GM12878 (cell line): ENCODE data around the gene IDS. TPM values are rescaled to one million over a fixed set of nuclear protein-coding genes. Genes with fewer than 3 reads are reported as not detected.

Experiments
- ATAC-seq: fragments of 200-7000 bp; cut with Tn5 transposase; 3 replicates; pipeline ENCODE4 v1.9.1; 2020; ENCODE audit warnings: mild to moderate bottlenecking, moderate library complexity
- BruUV-seq: library from RNA; stranded (reverse); fragments of 400-500 nt; replicated peaks from 2 replicates; lab custom pipeline; 2021; lab: Mats Ljungman, UMichigan
- CTCF ChIA-PET: fragments of 300-600 bp; sonication (Branson Sonifier 250); formaldehyde crosslinking; extraction: SDS; loops from one replicate; lab custom pipeline; 2021; ENCODE audit warnings: inconsistent platforms; lab: Yijun Ruan, JAX
- POLR2A ChIA-PET: fragments of 350-600 bp; formaldehyde crosslinking; extraction: SDS; loops from one replicate; lab custom pipeline; 2021; ENCODE audit warnings: inconsistent platforms; lab: Charles Lee
- RAD21 ChIA-PET: fragments of 300-600 bp; sonication (Branson Sonifier 250); formaldehyde crosslinking; loops from one replicate; lab custom pipeline; 2023; ENCODE audit warnings: antibody characterized with exemption; ENCODE audit not compliant: unreplicated experiment; lab: Charles Lee
- SMC1A ChIA-PET: fragments of 300-600 bp; sonication (Branson Sonifier 250); formaldehyde crosslinking; loops from one replicate; lab custom pipeline; 2023; ENCODE audit not compliant: unreplicated experiment, uncharacterized antibody; lab: Charles Lee
- DNase-seq: peaks from one replicate; pipeline ENCODE4 v3.0.0-alpha.2; 2011; ENCODE audit warnings: low read depth, low spot score
- FAIRE-seq: peaks from 3 replicates; lab custom pipeline; 2011; peaks lifted over from hg19 to GRCh38; lab: Jason Lieb, UNC
- H2AFZ ChIP-seq: 2 replicates; pipeline ENCODE4 v1.6.0; 2011; ENCODE audit warnings: low read depth, low read length, control low read depth; ENCODE audit not compliant: control insufficient read depth
- H3K27ac ChIP-seq: 2 replicates; pipeline ENCODE4 v1.5.1; 2011; ENCODE audit warnings: control low read depth; ENCODE audit not compliant: control insufficient read depth, insufficient read depth
- H3K27me3 ChIP-seq, 2 experiments: replicated peaks in 1 of 2; 2 replicates each; pipeline versions ENCODE4 v1.6.0 to v1.6.1; 2011; ENCODE audit warnings: low read length in 1 of 2; ENCODE audit not compliant: control insufficient read depth in 2 of 2, insufficient read depth in 2 of 2
- H3K36me3 ChIP-seq, 2 experiments: 2 replicates each; pipeline ENCODE4 v1.5.1; 2011; ENCODE audit warnings: low read length in 1 of 2; ENCODE audit not compliant: control insufficient read depth in 2 of 2, insufficient read depth in 2 of 2
- H3K4me1 ChIP-seq: 2 replicates; pipeline ENCODE4 v1.6.1; 2011; ENCODE audit warnings: mild to moderate bottlenecking, low read length, moderate library complexity, mixed read lengths; ENCODE audit not compliant: control insufficient read depth, insufficient read depth
- H3K4me2 ChIP-seq: 2 replicates; pipeline ENCODE4 v1.6.0; 2011; ENCODE audit warnings: control low read depth; ENCODE audit not compliant: control insufficient read depth, insufficient read depth
- H3K4me3 ChIP-seq: fragments of 200-600 bp; sonication (generic); 2 replicates; pipeline ENCODE4 v1.5.1; 2016
- H3K79me2 ChIP-seq: 2 replicates; pipeline ENCODE4 v1.6.0; 2011; ENCODE audit warnings: low read length; ENCODE audit not compliant: control insufficient read depth, insufficient read depth
- H3K9ac ChIP-seq: 2 replicates; pipeline ENCODE4 v1.8.0; 2011; ENCODE audit warnings: low read length, control low read depth, mixed read lengths; ENCODE audit not compliant: control insufficient read depth, insufficient read depth
- H3K9me3 ChIP-seq: replicated peaks from 3 replicates; pipeline ENCODE4 v1.5.1; 2011; ENCODE audit warnings: mild to moderate bottlenecking, low read length; ENCODE audit not compliant: control insufficient read depth, insufficient read depth
- H4K20me1 ChIP-seq: 2 replicates; pipeline ENCODE4 v1.6.0; 2011; ENCODE audit not compliant: control insufficient read depth, insufficient read depth
- GABPA ChIP-seq: IDR thresholded peaks from 2 replicates; pipeline ENCODE4 v1.6.1; 2014; ENCODE audit warnings: antibody characterized with exemption, low read depth, mild to moderate bottlenecking, inconsistent platforms
- POLR2A ChIP-seq: IDR thresholded peaks from 2 replicates; pipeline ENCODE4 v1.6.1; 2011; ENCODE audit warnings: low read depth, mild to moderate bottlenecking, low read length
- POU2F2 ChIP-seq: IDR thresholded peaks from 3 replicates; pipeline ENCODE4 v1.6.1; 2011; ENCODE audit warnings: low read depth, mild to moderate bottlenecking, low read length, borderline replicate concordance
- SREBF1 ChIP-seq: IDR thresholded peaks from 2 replicates; pipeline ENCODE4 v1.6.1; 2012; ENCODE audit warnings: mild to moderate bottlenecking, low read length
- TBL1XR1 ChIP-seq: IDR thresholded peaks from 2 replicates; pipeline ENCODE4 v1.6.1; 2012; ENCODE audit warnings: low read depth, low read length, improper control_type of control experiment
- WGBS: methylation state at CpG from one replicate; pipeline ENCODE4 v1.1.6; 2016; ENCODE audit warnings: low lambda C conversion rate; ENCODE audit not compliant: insufficient replicate concordance, insufficient coverage; ENCODE audit errors: missing lambda C conversion rate; 5-methylcytosine and 5-hydroxymethylcytosine counted together
- in situ Hi-C: fragments of 300-500 bp; cut with MboI; formaldehyde crosslinking; loops from 9 replicates; pipeline ENCODE4 v1.14.3; 2018; ENCODE audit warnings: mixed read lengths
- intact Hi-C: fragments of 100-400 bp; cut with micrococcal nuclease; formaldehyde crosslinking; loops from one replicate; pipeline ENCODE4 v1.14.2; 2022; ENCODE audit not compliant: unreplicated experiment
- polyA plus RNA-seq, 11 experiments: library from polyadenylated mRNA; depleted of rRNA in 4 of 11; unstranded in 6 of 11; stranded (reverse) in 5 of 11; fragments of >200 nt; fragmentation: Nextera tagmentation in 4 of 11; fragmentation: Illumina TruSeq in 1 of 11; extraction: Ambion mirVana in 4 of 11; extraction: Trizol in 1 of 11; gene quantifications; 1 replicate in 1 of 11; 2 replicates in 10 of 11; pipeline versions ENCODE4 v1.2.1 to v1.2.3, GENCODE V29; 2011 to 2016; ENCODE audit warnings: inconsistent platforms in 2 of 11, missing spikeins in 2 of 11, low read depth in 1 of 11
- total RNA-seq, 4 experiments: library from RNA; depleted of rRNA in 3 of 4; stranded (reverse); fragments of >200 nt in 3 of 4; fragmentation: Illumina TruSeq in 1 of 4; extraction: Trizol in 1 of 4; gene quantifications; 2 replicates each; pipeline versions ENCODE4 v1.2.1 to v1.2.3, GENCODE V29; 2013 to 2021

IDS gene
- total and polyA plus RNA-seq, 10 of the 15 experiments (the other 5 are each of a cell fraction or from before 2014, with no cell fraction given), result 6.1 to 79.1 (median 51.7) TPM

DNA sequence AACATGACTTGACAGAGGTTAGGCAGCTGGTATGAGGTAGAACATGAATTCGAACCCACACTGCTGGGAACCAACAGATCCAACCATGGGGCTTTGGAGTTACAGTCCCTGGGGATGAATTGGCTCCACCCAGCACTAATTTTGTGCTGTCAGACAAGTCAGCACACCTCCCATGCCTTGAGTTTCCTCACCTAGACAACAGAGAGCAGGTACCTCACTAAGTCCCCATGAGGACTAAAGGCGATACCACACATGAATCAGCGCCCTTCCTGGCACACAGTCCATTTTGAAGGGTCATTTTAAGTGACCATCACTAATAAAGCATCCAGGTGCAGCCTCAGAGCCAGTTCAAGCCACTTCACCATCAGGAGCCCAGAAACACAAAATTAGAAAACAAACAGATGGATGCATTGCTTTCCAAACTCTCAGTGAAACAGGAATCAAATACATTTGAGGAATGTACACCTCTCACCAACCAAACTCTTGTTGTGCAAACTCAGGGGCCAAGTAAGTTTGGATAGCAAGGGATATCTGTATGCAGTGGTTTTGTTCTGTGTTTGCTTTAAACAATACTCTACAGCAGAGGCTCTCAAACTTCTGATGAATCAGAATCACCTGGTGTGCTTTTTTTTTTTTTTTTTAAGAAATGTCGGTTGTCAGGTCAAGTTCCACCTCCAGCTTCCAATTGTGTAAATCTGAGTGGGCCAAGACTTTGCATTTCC, 10.1 kb downstream of the IDS start:
- H3K4me2 ChIP-seq, result no peak overlapping the region
- H3K9me3 ChIP-seq, result no peaks in the 10 kb centered on the region
- peaks cover 3% of the 10 kb centered on the region for H3K4me1 ChIP-seq
- H2AFZ ChIP-seq, result no peak overlapping the region
- H3K27ac ChIP-seq, result no peak overlapping the region
- 54% methylated on average over 4 of the region's 4 CpGs for WGBS
- ATAC-seq, result no peak
- H4K20me1 ChIP-seq, result no peaks in the 10 kb centered on the region; the same call in 1 of the 2 replicates
- no peak for DNase-seq
- in situ Hi-C loops, result no loop called here
- RAD21 ChIA-PET, result no interaction called here
- H3K36me3 ChIP-seq, result peaks cover 9 to 10% of the 10 kb centered on the region in 2 experiments; a peak in 3 of 4 replicates
- no peaks in the 10 kb centered on the region for H3K27me3 ChIP-seq
- no peak overlapping the region for H3K4me3 ChIP-seq
- H3K9ac ChIP-seq, result no peak overlapping the region
- H3K79me2 ChIP-seq, result no peaks in the 10 kb centered on the region
- intact Hi-C loops, result no loop called here
- no TSS peak for BruUV-seq
- no peak for TF ChIP-seq TBL1XR1
- no peak for TF ChIP-seq SREBF1
- SMC1A ChIA-PET, result no interaction called here
- no peak for FAIRE-seq
- POLR2A ChIA-PET, result interaction anchor here (0.7 kb wide), 1 partner anchor 288 kb away, joined by 3 read pairs; no protein-coding TSS in a partner anchor
- CTCF ChIA-PET, result interaction anchor here (1.6 kb wide), 1 partner anchor 10 kb away, joined by 4 read pairs; the partner anchor contains the start of gene IDS

GRCh38 chrX:149493567-149494562, 11.2 kb downstream of the IDS start:
- Histone ChIP-seq H3K9me3 (no peaks in the 10 kb centered on the region), H2AFZ (no peak overlapping the region), H3K36me3 (peaks cover 10 to 13% of the 10 kb centered on the region in 2 experiments; a peak in 3 of 4 replicates), H3K27me3 (no peaks in the 10 kb centered on the region), H3K4me2 (no peak overlapping the region), H3K9ac (no peak overlapping the region), H3K4me1 (no peaks in the 10 kb centered on the region), H4K20me1 (no peaks in the 10 kb centered on the region; the same call in 1 of the 2 replicates), H3K4me3 (no peak overlapping the region), H3K27ac (no peak overlapping the region), H3K79me2 (no peaks in the 10 kb centered on the region)
- CTCF ChIA-PET, result interaction anchor here (0.6 kb wide), 1 partner anchor 9 kb away, joined by 3 read pairs; no protein-coding TSS in a partner anchor
- peak; percentile 65 for ATAC-seq
- POLR2A ChIA-PET, result interaction anchor here (0.8 kb wide), 1 partner anchor 10 kb away, joined by 3 read pairs; no protein-coding TSS in a partner anchor
- WGBS, result 51% methylated on average over 13 of the region's 13 CpGs
- DNase-seq, result no peak
- in situ Hi-C loops, result no loop called here
- no TSS peak for BruUV-seq
- SMC1A ChIA-PET, result no interaction called here
- intact Hi-C loops, result no loop called here
- RAD21 ChIA-PET, result no interaction called here
- TF ChIP-seq POLR2A (peak; percentile 19; the same call in 1 of the 2 replicates), POU2F2 (no peak), GABPA (no peak)
- FAIRE-seq, result no peak
